K562 (cell line): ENCODE results near the gene NDUFAF8. TPM values are rescaled to one million over a fixed set of nuclear protein-coding genes. Genes with fewer than 3 reads are reported as not detected.

ENCODE experiments used
- ATAC-seq: fragments of 200-7000 bp; cut with Tn5 transposase; 3 replicates; pipeline ENCODE4 v1.9.1; 2020; ENCODE audit warnings: moderate library complexity
- BruUV-seq: library from RNA; stranded (reverse); fragments of 400-500 nt; replicated peaks from 2 replicates; lab custom pipeline; 2021; lab: Mats Ljungman, UMichigan
- CTCF ChIA-PET: fragments of 300-600 bp; formaldehyde crosslinking; extraction: SDS; loops from one replicate; lab custom pipeline; 2021; ENCODE audit warnings: low intra/inter-chr PET ratio; lab: Yijun Ruan, JAX
- POLR2A ChIA-PET: fragments of 300-600, 350-650 bp; sonication (Branson Sonifier 250); formaldehyde crosslinking; extraction: SDS; loops from one replicate; lab custom pipeline; 2021; ENCODE audit warnings: antibody characterized with exemption, inconsistent platforms; lab: Yijun Ruan, JAX
- DNase-seq, 4 experiments: peaks; one replicate each; pipeline versions ENCODE4 v3.0.0 to v3.0.0-alpha.2; 2011 to 2018; ENCODE audit warnings: low spot score in 3 of 4, mixed read lengths in 3 of 4; ENCODE audit errors: extremely low read depth in 1 of 4
- FAIRE-seq: peaks from 2 replicates; lab custom pipeline; 2011; peaks lifted over from hg19 to GRCh38; lab: Jason Lieb, UNC
- H2AFZ ChIP-seq: 2 replicates; pipeline ENCODE4 v1.6.0; 2011; ENCODE audit warnings: low read depth, low read length, control low read depth, inconsistent platforms
- H3K27ac ChIP-seq: fragments of 200-600 bp; 3 replicates; pipeline ENCODE4 v1.8.0; 2011; ENCODE audit warnings: low read depth, mild to moderate bottlenecking, control low read depth, inconsistent platforms, low read length, moderate library complexity, mixed read lengths; ENCODE audit errors: extremely low read depth
- H3K27me3 ChIP-seq, 2 experiments: fragments of 300-600 bp in 1 of 2; 2 replicates in 1 of 2; 3 replicates in 1 of 2; pipeline versions ENCODE4 v1.6.0 to v1.8.0; 2011; ENCODE audit warnings: inconsistent platforms in 2 of 2, low read length in 2 of 2, mild to moderate bottlenecking in 1 of 2, mixed read lengths in 1 of 2, moderate library complexity in 1 of 2; ENCODE audit not compliant: control insufficient read depth in 2 of 2, insufficient read depth in 2 of 2
- H3K36me3 ChIP-seq: fragments of 300-600 bp; 3 replicates; pipeline ENCODE4 v1.8.0; 2011; ENCODE audit warnings: mild to moderate bottlenecking, low read length, inconsistent platforms; ENCODE audit not compliant: control insufficient read depth, insufficient read depth
- H3K4me1 ChIP-seq, 2 experiments: fragments of 200-600 bp in 1 of 2; replicated peaks in 1 of 2; 2 replicates in 1 of 2; 3 replicates in 1 of 2; pipeline versions ENCODE4 v1.5.1 to v1.8.0; 2011; ENCODE audit warnings: inconsistent platforms in 2 of 2, low read length in 2 of 2, mild to moderate bottlenecking in 1 of 2, mixed read lengths in 1 of 2, moderate library complexity in 1 of 2; ENCODE audit not compliant: control insufficient read depth in 2 of 2, insufficient read depth in 2 of 2
- H3K4me2 ChIP-seq: 2 replicates; pipeline ENCODE4 v1.6.1; 2011; ENCODE audit warnings: low read length, control low read depth, inconsistent platforms, mixed read lengths; ENCODE audit not compliant: insufficient read depth
- H3K4me3 ChIP-seq: fragments of 200-600 bp; sonication (generic), shearing (Covaris generic); 2 replicates; pipeline ENCODE4 v1.5.1; 2016; ENCODE audit warnings: control low read depth, inconsistent platforms
- H3K79me2 ChIP-seq: fragments of 200-600 bp; 3 replicates; pipeline ENCODE4 v1.8.0; 2011; ENCODE audit warnings: low read length, inconsistent platforms; ENCODE audit not compliant: control insufficient read depth, insufficient read depth
- H3K9ac ChIP-seq, 2 experiments: 2 replicates each; pipeline versions ENCODE4 v1.6.0 to v1.6.1; 2011; ENCODE audit warnings: low read depth in 2 of 2, low read length in 2 of 2, control low read depth in 1 of 2, inconsistent platforms in 1 of 2, mild to moderate bottlenecking in 1 of 2, mixed read lengths in 1 of 2; ENCODE audit not compliant: insufficient read depth in 1 of 2
- H3K9me1 ChIP-seq: one replicate; pipeline ENCODE4 v1.6.0; 2011; ENCODE audit warnings: inconsistent platforms, mild to moderate bottlenecking, low read length, moderate library complexity; ENCODE audit not compliant: control insufficient read depth, insufficient read depth
- H3K9me3 ChIP-seq: replicated peaks from 2 replicates; pipeline ENCODE4 v1.5.1; 2011; ENCODE audit warnings: low read depth, low read length, inconsistent platforms; ENCODE audit not compliant: control insufficient read depth, insufficient read depth
- H4K20me1 ChIP-seq: replicated peaks from 2 replicates; pipeline ENCODE4 v1.6.1; 2011; ENCODE audit warnings: low read length, inconsistent platforms, mixed read lengths; ENCODE audit not compliant: control insufficient read depth, insufficient read depth
- GTF2E2 ChIP-seq: fragments of 200-800 bp; sonication (Bioruptor generic); IDR thresholded peaks from 2 replicates; pipeline ENCODE4 v1.6.1; 2016; ENCODE audit warnings: missing genetic modification characterization, missing compliant biosample characterization
- MBD1 ChIP-seq: fragments of 250-450 bp; sonication (Bioruptor Pico); IDR thresholded peaks from 2 replicates; pipeline ENCODE4 v1.8.0; 2022; ENCODE audit warnings: inconsistent platforms
- MYC ChIP-seq, 2 experiments: fragments of 250-450 bp in 1 of 2; sonication (Bioruptor Pico) in 1 of 2; IDR thresholded peaks; 2 replicates each; pipeline versions ENCODE4 v1.5.1 to v1.6.1; 2012 to 2021; ENCODE audit warnings: low read depth in 2 of 2, borderline replicate concordance in 1 of 2, improper control_type of control experiment in 1 of 2, low read length in 1 of 2, mild to moderate bottlenecking in 1 of 2, moderate library complexity in 1 of 2
- WGBS: fragments of 100-300 bp; shearing (Covaris generic); methylation state at CpG from one replicate; pipeline ENCODE4 v1.1.6; 2016; ENCODE audit warnings: low coverage, mixed read lengths; ENCODE audit not compliant: insufficient coverage; ENCODE audit errors: missing lambda C conversion rate; 5-methylcytosine and 5-hydroxymethylcytosine counted together
- in situ Hi-C: fragments of 300-500 bp; cut with MboI; formaldehyde crosslinking; loops from 4 replicates; pipeline ENCODE4 v1.15.0; 2018; ENCODE audit warnings: inconsistent platforms, mixed read lengths
- intact Hi-C: fragments of 100-400 bp; cut with micrococcal nuclease; formaldehyde crosslinking; loops from 2 replicates; pipeline ENCODE4 v1.14.2; 2022
- polyA plus RNA-seq, 8 experiments: library from polyadenylated mRNA; depleted of rRNA in 4 of 8; stranded (reverse) in 5 of 8; unstranded in 3 of 8; fragments of >200 nt; fragmentation: Nextera tagmentation in 2 of 8; fragmentation: Illumina TruSeq in 1 of 8; extraction: Ambion mirVana in 2 of 8; extraction: Trizol in 1 of 8; gene quantifications; 2 replicates each; pipeline versions ENCODE4 v1.2.1 to v1.2.3, GENCODE V29; 2011 to 2014; ENCODE audit warnings: inconsistent platforms in 1 of 8, missing spikeins in 1 of 8
- total RNA-seq, 7 experiments: library from RNA; depleted of rRNA in 6 of 7; stranded (reverse); fragments of >200 nt in 6 of 7; fragmentation: Illumina TruSeq in 2 of 7; extraction: Trizol in 2 of 7; gene quantifications; 2 replicates each; pipeline versions ENCODE4 v1.2.1 to v1.2.3, GENCODE V29; 2011 to 2021; ENCODE audit warnings: low replicate concordance in 1 of 7
- TF ChIP-seq, protein P1 (sequence below), 2 experiments: fragments of 450-650 bp in 1 of 2; sonication (generic) in 1 of 2; formaldehyde crosslinking in 1 of 2; IDR thresholded peaks; 2 replicates each; pipeline versions ENCODE4 v1.7.1 to v1.9.0; 2016 to 2022; ENCODE audit warnings: inconsistent platforms in 1 of 2, mild to moderate bottlenecking in 1 of 2, missing genetic modification reagents in 1 of 2
- TF ChIP-seq, protein P2 (sequence below): sonication (generic); formaldehyde crosslinking; IDR thresholded peaks from 2 replicates; pipeline ENCODE4 v1.8.1; 2023; ENCODE audit warnings: mild to moderate bottlenecking, missing genetic modification reagents

NDUFAF8 gene
- total and polyA plus RNA-seq, 9 of the 15 experiments (the other 6 are each of a cell fraction or from before 2014, with no cell fraction given): 13.5 to 144 (median 90.0) TPM

GRCh38 chr17:81223762-81224130 is 15.4 kb upstream of the NDUFAF8 start:
- no peak for DNase-seq
- FAIRE-seq: peak; percentile 79
- H3K27me3 ChIP-seq: no peaks in the 10 kb centered on the region
- H2AFZ ChIP-seq: peak overlapping the region; percentile 95
- peaks cover 5% of the 10 kb centered on the region; the same call in 2 of the 3 replicates for H3K79me2 ChIP-seq
- peak overlapping the region; percentile 69; the same call in 1 of the 2 replicates for H3K4me2 ChIP-seq
- intact Hi-C loops (loop anchor here (10.0 kb wide), 1 partner anchor 239 kb away; no protein-coding TSS in a partner anchor), in situ Hi-C loops (no loop called here)
- peak overlapping the region; percentile 71 to 92 for H3K9ac ChIP-seq
- ATAC-seq: no peak
- no peaks in the 10 kb centered on the region for H4K20me1 ChIP-seq
- peak overlapping the region; percentile 86 for H3K27ac ChIP-seq
- H3K4me3 ChIP-seq: peak overlapping the region; percentile 15; the same call in 1 of the 2 replicates
- BruUV-seq: no TSS peak
- no peaks in the 10 kb centered on the region for H3K9me1 ChIP-seq
- no peaks in the 10 kb centered on the region for H3K9me3 ChIP-seq
- TF ChIP-seq, protein P1, sequence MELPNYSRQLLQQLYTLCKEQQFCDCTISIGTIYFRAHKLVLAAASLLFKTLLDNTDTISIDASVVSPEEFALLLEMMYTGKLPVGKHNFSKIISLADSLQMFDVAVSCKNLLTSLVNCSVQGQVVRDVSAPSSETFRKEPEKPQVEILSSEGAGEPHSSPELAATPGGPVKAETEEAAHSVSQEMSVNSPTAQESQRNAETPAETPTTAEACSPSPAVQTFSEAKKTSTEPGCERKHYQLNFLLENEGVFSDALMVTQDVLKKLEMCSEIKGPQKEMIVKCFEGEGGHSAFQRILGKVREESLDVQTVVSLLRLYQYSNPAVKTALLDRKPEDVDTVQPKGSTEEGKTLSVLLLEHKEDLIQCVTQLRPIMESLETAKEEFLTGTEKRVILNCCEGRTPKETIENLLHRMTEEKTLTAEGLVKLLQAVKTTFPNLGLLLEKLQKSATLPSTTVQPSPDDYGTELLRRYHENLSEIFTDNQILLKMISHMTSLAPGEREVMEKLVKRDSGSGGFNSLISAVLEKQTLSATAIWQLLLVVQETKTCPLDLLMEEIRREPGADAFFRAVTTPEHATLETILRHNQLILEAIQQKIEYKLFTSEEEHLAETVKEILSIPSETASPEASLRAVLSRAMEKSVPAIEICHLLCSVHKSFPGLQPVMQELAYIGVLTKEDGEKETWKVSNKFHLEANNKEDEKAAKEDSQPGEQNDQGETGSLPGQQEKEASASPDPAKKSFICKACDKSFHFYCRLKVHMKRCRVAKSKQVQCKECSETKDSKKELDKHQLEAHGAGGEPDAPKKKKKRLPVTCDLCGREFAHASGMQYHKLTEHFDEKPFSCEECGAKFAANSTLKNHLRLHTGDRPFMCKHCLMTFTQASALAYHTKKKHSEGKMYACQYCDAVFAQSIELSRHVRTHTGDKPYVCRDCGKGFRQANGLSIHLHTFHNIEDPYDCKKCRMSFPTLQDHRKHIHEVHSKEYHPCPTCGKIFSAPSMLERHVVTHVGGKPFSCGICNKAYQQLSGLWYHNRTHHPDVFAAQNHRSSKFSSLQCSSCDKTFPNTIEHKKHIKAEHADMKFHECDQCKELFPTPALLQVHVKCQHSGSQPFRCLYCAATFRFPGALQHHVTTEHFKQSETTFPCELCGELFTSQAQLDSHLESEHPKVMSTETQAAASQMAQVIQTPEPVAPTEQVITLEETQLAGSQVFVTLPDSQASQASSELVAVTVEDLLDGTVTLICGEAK (IDR thresholded peaks at IDR 0.05): 0 out of 2 replicates have a peak, but pooled peaks have one; percentile 39
- TF ChIP-seq, protein P1 (CRISPR knock-in tag; IDR thresholded peaks at IDR 0.05): no peak
- TF ChIP-seq GTF2E2 (tag) (no peak), MBD1 (peak; percentile 72), MYC (IDR thresholded peaks at IDR 0.05; ENCODE audit: low read depth, low read length) (no peak), MYC (CRISPR knock-in tag; IDR thresholded peaks at IDR 0.05; ENCODE audit: borderline replicate concordance, low read depth) (0 out of 2 replicates have a peak, but pooled peaks have one; percentile 36)
- TF ChIP-seq, protein P2, sequence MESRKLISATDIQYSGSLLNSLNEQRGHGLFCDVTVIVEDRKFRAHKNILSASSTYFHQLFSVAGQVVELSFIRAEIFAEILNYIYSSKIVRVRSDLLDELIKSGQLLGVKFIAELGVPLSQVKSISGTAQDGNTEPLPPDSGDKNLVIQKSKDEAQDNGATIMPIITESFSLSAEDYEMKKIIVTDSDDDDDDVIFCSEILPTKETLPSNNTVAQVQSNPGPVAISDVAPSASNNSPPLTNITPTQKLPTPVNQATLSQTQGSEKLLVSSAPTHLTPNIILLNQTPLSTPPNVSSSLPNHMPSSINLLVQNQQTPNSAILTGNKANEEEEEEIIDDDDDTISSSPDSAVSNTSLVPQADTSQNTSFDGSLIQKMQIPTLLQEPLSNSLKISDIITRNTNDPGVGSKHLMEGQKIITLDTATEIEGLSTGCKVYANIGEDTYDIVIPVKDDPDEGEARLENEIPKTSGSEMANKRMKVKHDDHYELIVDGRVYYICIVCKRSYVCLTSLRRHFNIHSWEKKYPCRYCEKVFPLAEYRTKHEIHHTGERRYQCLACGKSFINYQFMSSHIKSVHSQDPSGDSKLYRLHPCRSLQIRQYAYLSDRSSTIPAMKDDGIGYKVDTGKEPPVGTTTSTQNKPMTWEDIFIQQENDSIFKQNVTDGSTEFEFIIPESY (CRISPR knock-in tag): peak; percentile 92
- POLR2A ChIA-PET: no interaction called here
- peaks cover 14 to 36% of the 10 kb centered on the region in 2 experiments for H3K4me1 ChIP-seq
- WGBS: 70% methylated on average over 11 of the region's 11 CpGs
- peaks cover 4% of the 10 kb centered on the region; the same call in 1 of the 3 replicates for H3K36me3 ChIP-seq
- CTCF ChIA-PET: no interaction called here
